ENCODE results near the gene CWH43. TPM values are rescaled to one million over a fixed set of nuclear protein-coding genes. Genes with fewer than 3 reads are reported as not detected.

The CWH43 gene
- total and polyA plus RNA-seq, 12 donors: not detected

DNA sequence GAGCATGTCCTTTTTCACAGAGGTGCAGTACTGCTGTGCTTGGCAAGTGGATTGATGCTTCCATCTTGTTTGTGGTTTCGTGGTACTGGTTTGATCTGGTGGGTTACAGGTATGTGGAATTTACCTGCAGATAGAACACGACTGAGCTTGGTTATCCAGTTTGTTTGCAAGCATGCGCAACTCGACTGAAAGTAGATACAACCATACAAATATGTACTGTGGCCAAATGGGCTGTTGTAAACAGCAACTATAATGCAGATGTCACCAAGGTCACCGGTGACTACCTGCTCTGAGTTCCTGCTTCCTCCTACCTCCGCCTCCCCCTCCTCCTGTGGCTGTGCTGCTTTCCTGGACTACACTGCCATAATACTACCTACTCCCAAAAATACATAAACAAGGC is 12.4 kb downstream of the CWH43 start:
- ATAC-seq (no peak), DNase-seq (no peak)
- intact Hi-C loops (cut with DNase I): no loop called here
- TF ChIP-seq, protein P1, sequence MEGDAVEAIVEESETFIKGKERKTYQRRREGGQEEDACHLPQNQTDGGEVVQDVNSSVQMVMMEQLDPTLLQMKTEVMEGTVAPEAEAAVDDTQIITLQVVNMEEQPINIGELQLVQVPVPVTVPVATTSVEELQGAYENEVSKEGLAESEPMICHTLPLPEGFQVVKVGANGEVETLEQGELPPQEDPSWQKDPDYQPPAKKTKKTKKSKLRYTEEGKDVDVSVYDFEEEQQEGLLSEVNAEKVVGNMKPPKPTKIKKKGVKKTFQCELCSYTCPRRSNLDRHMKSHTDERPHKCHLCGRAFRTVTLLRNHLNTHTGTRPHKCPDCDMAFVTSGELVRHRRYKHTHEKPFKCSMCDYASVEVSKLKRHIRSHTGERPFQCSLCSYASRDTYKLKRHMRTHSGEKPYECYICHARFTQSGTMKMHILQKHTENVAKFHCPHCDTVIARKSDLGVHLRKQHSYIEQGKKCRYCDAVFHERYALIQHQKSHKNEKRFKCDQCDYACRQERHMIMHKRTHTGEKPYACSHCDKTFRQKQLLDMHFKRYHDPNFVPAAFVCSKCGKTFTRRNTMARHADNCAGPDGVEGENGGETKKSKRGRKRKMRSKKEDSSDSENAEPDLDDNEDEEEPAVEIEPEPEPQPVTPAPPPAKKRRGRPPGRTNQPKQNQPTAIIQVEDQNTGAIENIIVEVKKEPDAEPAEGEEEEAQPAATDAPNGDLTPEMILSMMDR (IDR thresholded peaks at IDR 0.05): no peak
- Histone ChIP-seq H3K27me3 (peaks cover 0 to 18% (median 6%) of the 10 kb centered on the region in 7 donors), H3K4me1 (no peaks in the 10 kb centered on the region), H3K9me3 (no peaks in the 10 kb centered on the region), H3K36me3 (no peaks in the 10 kb centered on the region), H3K27ac (no peak overlapping the region), H3K4me3 (no peak overlapping the region)
- WGBS, 2 donors: 78 to 86% methylated on average over 6 of the region's 6 CpGs

DNA sequence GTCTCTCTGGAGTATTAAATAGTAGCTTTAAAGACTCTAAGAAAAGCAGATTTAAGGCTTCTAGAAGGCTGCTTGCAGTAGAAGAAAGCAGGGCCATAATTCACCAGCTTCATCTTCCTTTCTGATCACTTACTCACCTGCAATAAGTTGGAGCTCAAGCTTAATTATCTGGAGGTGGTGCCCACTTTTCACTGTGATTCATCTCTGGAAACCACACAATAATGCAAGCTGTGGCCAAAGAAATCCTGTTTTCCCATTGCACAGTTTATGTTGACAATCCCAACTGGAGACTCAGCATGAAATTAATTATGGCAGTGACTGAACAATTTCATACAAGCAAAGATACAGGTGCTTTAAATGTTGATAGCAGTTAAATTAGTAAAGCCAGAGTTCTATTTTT is 14.7 kb downstream of the CWH43 start:
- no peak for ATAC-seq
- H3K4me1 ChIP-seq: no peaks in the 10 kb centered on the region
- intact Hi-C loops (cut with DNase I): no loop called here

DNA sequence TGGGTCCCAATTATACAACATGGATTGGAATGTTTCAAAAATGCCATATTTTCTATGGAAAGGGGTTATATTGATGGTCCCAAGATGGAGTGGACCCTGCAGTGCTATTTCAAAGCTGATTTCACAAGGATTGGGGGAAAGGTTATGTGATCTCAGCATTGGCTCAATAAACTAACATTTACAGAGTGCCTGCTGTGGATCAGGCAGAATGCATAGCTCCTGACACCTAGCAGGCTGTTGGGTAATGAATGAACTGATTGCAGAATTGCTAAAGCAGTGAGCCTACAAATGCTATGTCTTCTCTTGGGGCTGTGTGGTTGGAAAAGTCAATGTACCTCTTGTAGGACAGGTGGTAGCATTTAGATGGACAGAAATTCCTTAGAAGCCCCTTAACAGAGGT is 16.9 kb downstream of the CWH43 start:
- H3K36me3 ChIP-seq: no peaks in the 10 kb centered on the region

More for the DNA sequence above, 14.7 kb downstream of the CWH43 start:
- Histone ChIP-seq H3K4me3 (no peak overlapping the region), H3K9me3 (no peaks in the 10 kb centered on the region), H3K36me3 (no peaks in the 10 kb centered on the region), H3K27me3 (peaks cover 0 to 21% (median 6%) of the 10 kb centered on the region in 7 donors), H3K27ac (no peak overlapping the region)
- TF ChIP-seq, protein P1 (IDR thresholded peaks at IDR 0.05): no peak
- DNase-seq: no peak

DNA sequence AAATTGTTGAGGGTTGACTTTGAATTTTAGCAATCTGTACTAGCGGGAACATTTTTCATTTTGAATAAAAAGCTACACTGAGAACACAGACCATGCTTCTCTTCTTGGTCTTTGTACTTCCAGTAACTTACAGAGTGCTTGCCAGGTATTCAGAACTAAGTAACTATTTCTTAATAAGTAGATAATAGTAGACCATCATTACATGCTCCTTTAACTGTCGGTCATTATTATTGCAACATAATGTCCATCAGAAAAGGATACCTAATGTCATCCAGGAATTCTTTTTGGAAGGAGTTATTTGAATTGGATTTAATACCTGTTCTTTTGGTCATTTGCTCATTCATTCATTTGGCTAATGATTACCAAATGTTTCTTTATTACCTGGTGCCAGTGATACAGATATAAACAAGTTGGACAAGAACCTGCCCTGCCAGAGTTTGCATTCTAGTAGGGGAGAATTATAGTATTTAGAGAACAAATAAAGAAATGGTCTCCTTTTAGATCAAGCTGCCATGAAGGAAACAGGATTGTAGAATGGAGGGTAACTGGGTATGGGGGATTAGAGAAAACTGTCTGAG is 32.7 kb downstream of the CWH43 start:
- DNase-seq: no peak
- H3K4me1 ChIP-seq: no peaks in the 10 kb centered on the region
- no peak overlapping the region for H3K27ac ChIP-seq
- H3K36me3 ChIP-seq: no peaks in the 10 kb centered on the region
- H3K4me3 ChIP-seq: no peak overlapping the region
- intact Hi-C loops (cut with DNase I): no loop called here
- WGBS, 2 donors: 88 to 89% methylated on average over 2 of the region's 2 CpGs
- peaks cover 0 to 8% (median 0%) of the 10 kb centered on the region in 7 donors for H3K27me3 ChIP-seq
- peaks cover 0 to 44% (median 7%) of the 10 kb centered on the region in 11 donors for H3K9me3 ChIP-seq
- no peak for ATAC-seq
- TF ChIP-seq, protein P1 (IDR thresholded peaks at IDR 0.05): no peak

More for the DNA sequence above, 16.9 kb downstream of the CWH43 start:
- Histone ChIP-seq H3K4me3 (no peak overlapping the region), H3K9me3 (no peaks in the 10 kb centered on the region), H3K4me1 (no peaks in the 10 kb centered on the region), H3K27me3 (peaks cover 0 to 21% (median 6%) of the 10 kb centered on the region in 7 donors), H3K27ac (no peak overlapping the region)
- ATAC-seq: no peak
- DNase-seq: no peak
- intact Hi-C loops (cut with DNase I): no loop called here
- TF ChIP-seq, protein P1 (IDR thresholded peaks at IDR 0.05): no peak

All from heart right ventricle (tissue), 16 donors.